ENCODE results near the gene ALK.

The ALK gene

DNA sequence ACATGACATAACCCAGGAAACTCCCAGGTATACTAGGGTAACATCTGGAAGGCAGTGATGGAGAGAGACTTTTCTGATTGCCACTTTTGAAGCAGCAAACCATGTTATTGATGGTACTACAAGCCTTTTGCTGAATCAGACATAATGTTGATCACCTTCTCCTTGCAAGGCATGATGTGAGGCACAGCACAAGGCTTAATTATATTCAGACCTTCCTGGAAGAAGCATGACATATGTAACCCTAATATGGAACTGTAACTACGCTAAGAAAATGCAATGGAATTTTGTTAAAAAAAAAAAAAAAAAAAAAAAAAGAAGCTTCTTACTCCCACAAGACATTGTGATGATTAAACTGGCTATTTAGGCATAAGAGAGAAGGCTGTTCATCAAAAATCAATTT is 145.4 kb downstream of the ALK start:
- peaks cover 15% of the 10 kb centered on the region for H3K27me3 Mint-ChIP-seq

DNA sequence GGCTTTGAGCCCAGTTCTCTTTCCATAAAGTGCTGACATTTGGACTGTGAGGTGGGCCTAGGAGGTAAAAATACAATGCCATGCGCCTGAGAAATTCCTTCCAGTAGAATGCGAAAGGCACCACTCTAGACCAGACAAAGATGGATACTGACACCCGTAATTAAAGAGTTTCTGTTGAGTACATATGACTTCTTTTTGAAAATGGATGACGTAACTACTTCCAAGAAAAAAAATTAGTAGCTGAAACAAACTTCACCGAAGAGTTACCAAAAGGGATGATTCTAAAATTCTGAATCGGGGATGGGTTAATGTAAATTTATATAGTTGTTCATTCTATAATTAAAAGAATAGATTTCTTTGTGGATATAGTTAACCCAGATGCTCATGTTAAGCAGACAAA is 146.8 kb downstream of the ALK start:
- Mint-ChIP-seq H3K4me1 (no peaks in the 10 kb centered on the region), H3K27me3 (peaks cover 15% of the 10 kb centered on the region), H3K9me3 (peaks cover 4% of the 10 kb centered on the region), H3K27ac (no peak overlapping the region), H3K4me3 (no peak overlapping the region), H3K36me3 (no peaks in the 10 kb centered on the region)
- no peak for ATAC-seq

More for the DNA sequence above, 145.4 kb downstream of the ALK start:
- Mint-ChIP-seq H3K36me3 (no peaks in the 10 kb centered on the region), H3K4me1 (no peaks in the 10 kb centered on the region), H3K9me3 (peaks cover under 1% of the 10 kb centered on the region), H3K27ac (no peak overlapping the region), H3K4me3 (no peak overlapping the region)
- ATAC-seq: no peak

DNA sequence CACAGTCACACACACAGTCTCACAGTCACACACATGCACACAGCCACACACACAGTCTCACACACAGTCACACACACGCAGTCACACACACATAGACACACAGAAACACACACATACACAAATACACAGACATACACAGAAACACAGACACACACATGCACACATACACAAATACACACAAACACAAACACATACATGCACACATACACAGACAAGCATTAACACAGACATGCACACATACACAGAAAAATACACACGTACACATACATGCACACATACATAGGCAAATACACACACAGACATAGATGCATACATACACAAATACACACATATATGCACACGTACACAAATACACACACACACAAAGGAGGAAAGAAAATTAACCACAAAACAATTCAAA is 150.5 kb downstream of the ALK start:
- Mint-ChIP-seq H3K9me3 (peaks cover 4% of the 10 kb centered on the region), H3K27me3 (peaks cover 13% of the 10 kb centered on the region), H3K4me1 (no peaks in the 10 kb centered on the region), H3K4me3 (no peak overlapping the region), H3K36me3 (no peaks in the 10 kb centered on the region), H3K27ac (no peak overlapping the region)
- no peak for ATAC-seq

DNA sequence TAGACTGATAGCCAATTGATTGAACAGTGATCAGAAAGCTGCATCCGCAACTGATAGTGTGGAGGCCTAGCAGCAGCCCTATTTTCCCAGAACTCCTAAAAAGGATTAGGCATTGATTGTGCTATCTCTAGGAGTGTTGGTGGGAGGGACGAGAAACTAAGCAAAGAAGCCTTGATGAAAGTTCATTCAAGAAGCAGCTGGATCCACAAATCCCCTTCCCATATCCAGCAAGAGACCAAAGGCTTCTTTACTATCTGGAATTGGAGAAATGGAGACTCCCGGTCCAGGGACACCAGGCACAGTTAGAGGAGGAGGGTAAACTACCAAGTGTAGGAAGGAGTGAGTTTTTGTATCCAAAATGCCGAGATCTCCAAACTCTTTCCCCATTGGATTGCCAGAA is 151.5 kb downstream of the ALK start:
- Mint-ChIP-seq H3K4me1 (no peaks in the 10 kb centered on the region), H3K4me3 (no peak overlapping the region), H3K9me3 (peaks cover 4% of the 10 kb centered on the region), H3K36me3 (no peaks in the 10 kb centered on the region), H3K27me3 (peaks cover 13% of the 10 kb centered on the region), H3K27ac (no peak overlapping the region)
- no peak for ATAC-seq

DNA sequence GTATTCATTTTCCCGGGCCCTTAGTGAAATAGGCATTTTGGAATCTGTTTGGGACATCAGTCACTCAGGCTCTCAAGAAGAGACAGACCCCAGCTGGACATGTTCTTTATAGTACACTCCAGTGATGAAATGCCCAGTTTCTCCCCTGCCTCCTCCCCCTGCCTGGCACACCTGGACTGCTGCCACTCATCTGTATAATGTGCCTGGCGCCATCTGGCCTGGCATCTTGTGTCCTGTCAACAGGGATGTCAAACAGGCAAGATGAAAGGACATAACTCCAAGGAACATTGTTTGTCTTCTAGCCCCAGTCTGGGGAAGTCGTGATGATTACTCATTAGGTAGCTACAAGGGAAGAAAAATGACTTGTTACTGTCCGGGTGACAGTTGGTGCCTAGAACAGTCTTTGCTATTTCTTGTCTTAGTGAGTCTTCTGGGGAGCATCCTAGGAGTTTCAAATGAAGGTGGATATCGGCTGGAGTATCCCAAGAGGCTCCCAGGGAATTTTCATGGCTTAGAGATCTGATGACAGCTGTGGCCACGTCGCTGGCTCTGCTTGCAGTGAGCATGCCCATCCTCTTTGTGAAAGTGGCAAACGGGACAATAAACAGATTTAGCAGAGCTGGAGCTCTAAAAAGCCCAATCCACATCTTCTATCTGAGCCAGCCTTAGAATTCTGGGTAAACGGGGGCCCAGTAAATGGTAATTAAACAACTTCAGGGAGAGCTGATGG is 153.6 kb downstream of the ALK start:
- Mint-ChIP-seq H3K27me3 (peaks cover 6% of the 10 kb centered on the region), H3K4me1 (no peaks in the 10 kb centered on the region), H3K27ac (no peak overlapping the region), H3K4me3 (no peak overlapping the region), H3K9me3 (peaks cover 4% of the 10 kb centered on the region), H3K36me3 (no peaks in the 10 kb centered on the region)
- no peak for ATAC-seq

DNA sequence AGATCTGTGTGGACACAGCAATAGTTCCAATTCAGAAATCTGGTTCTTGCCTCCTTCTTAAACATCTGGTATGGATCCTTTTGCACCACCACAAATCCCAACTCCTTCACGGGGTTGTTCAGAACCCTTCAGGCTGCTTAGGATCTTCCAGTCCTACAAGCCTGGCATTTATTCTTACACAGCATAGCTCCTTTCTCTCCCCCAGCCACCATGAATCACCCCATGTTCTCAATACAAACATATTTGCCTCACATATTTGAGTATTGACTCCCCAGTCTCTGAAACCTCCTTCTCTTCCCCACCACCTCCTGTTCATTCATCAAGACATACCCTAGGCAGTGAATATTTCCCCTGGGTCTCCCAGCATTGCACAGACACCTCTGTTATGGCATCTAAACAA is 155.2 kb downstream of the ALK start:
- Mint-ChIP-seq H3K27ac (no peak overlapping the region), H3K27me3 (peaks cover 6% of the 10 kb centered on the region), H3K9me3 (peaks cover 4% of the 10 kb centered on the region), H3K4me1 (no peaks in the 10 kb centered on the region), H3K4me3 (no peak overlapping the region), H3K36me3 (no peaks in the 10 kb centered on the region)
- ATAC-seq: no peak

- Mint-ChIP-seq H3K27me3 (peaks cover 6% of the 10 kb centered on the region), H3K36me3 (no peaks in the 10 kb centered on the region), H3K4me3 (no peak overlapping the region), H3K4me1 (no peaks in the 10 kb centered on the region), H3K9me3 (peaks cover under 1% of the 10 kb centered on the region), H3K27ac (no peak overlapping the region)
- no peak for ATAC-seq
Observed at GRCh38 chr2:29765721-29766120, 155.7 kb downstream of the ALK start.

GRCh38 chr2:29763371-29763770 is 158.0 kb downstream of the ALK start:
- H3K27me3 Mint-ChIP-seq: no peaks in the 10 kb centered on the region
- H3K4me1 Mint-ChIP-seq: no peaks in the 10 kb centered on the region
- no peak overlapping the region for H3K4me3 Mint-ChIP-seq
- no peaks in the 10 kb centered on the region for H3K36me3 Mint-ChIP-seq
- H3K27ac Mint-ChIP-seq: no peak overlapping the region
- no peak for ATAC-seq
- no peaks in the 10 kb centered on the region for H3K9me3 Mint-ChIP-seq

GRCh38 chr2:29762239-29762638 is 159.1 kb downstream of the ALK start:
- no peak for ATAC-seq
- Mint-ChIP-seq H3K36me3 (no peaks in the 10 kb centered on the region), H3K27me3 (no peaks in the 10 kb centered on the region), H3K4me3 (no peak overlapping the region), H3K4me1 (no peaks in the 10 kb centered on the region), H3K9me3 (no peaks in the 10 kb centered on the region), H3K27ac (no peak overlapping the region)

GRCh38 chr2:29761278-29761677 is 160.1 kb downstream of the ALK start:
- no peaks in the 10 kb centered on the region for H3K9me3 Mint-ChIP-seq
- no peaks in the 10 kb centered on the region for H3K27me3 Mint-ChIP-seq
- H3K4me3 Mint-ChIP-seq: no peak overlapping the region
- no peak for ATAC-seq
- no peaks in the 10 kb centered on the region for H3K4me1 Mint-ChIP-seq
- no peak overlapping the region for H3K27ac Mint-ChIP-seq
- H3K36me3 Mint-ChIP-seq: no peaks in the 10 kb centered on the region

DNA sequence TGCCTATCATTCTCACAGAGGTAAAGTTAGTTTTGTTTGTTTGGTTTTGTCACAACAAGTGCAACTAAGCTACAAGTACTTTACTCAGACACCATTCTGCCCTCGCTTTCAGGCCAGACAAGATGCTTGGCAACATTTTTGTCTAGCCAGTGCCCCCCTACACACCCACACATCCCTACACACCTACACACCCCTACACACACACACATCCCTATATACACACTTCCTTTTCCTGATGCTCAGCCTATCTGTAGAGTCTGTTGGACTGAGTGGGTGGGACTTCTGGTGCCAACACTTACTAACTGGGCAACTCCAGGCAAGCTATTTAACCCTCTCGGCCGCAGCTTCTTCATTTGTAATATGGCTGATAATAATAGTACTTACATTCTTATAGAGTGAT is 161.4 kb downstream of the ALK start:
- no peaks in the 10 kb centered on the region for H3K9me3 Mint-ChIP-seq
- H3K4me3 Mint-ChIP-seq: no peak overlapping the region
- no peak for ATAC-seq
- H3K27me3 Mint-ChIP-seq: no peaks in the 10 kb centered on the region
- no peaks in the 10 kb centered on the region for H3K36me3 Mint-ChIP-seq
- H3K4me1 Mint-ChIP-seq: no peaks in the 10 kb centered on the region
- H3K27ac Mint-ChIP-seq: no peak overlapping the region

GRCh38 chr2:29759360-29759759 is 162.0 kb downstream of the ALK start:
- Mint-ChIP-seq H3K36me3 (no peaks in the 10 kb centered on the region), H3K9me3 (no peaks in the 10 kb centered on the region), H3K27ac (no peak overlapping the region), H3K4me1 (no peaks in the 10 kb centered on the region), H3K4me3 (no peak overlapping the region), H3K27me3 (no peaks in the 10 kb centered on the region)
- no peak for ATAC-seq

GRCh38 chr2:29755829-29756228 is 165.6 kb downstream of the ALK start:
- Mint-ChIP-seq H3K9me3 (no peaks in the 10 kb centered on the region), H3K4me3 (no peak overlapping the region), H3K27me3 (no peaks in the 10 kb centered on the region), H3K27ac (no peak overlapping the region), H3K4me1 (no peaks in the 10 kb centered on the region), H3K36me3 (no peaks in the 10 kb centered on the region)
- ATAC-seq: no peak

DNA sequence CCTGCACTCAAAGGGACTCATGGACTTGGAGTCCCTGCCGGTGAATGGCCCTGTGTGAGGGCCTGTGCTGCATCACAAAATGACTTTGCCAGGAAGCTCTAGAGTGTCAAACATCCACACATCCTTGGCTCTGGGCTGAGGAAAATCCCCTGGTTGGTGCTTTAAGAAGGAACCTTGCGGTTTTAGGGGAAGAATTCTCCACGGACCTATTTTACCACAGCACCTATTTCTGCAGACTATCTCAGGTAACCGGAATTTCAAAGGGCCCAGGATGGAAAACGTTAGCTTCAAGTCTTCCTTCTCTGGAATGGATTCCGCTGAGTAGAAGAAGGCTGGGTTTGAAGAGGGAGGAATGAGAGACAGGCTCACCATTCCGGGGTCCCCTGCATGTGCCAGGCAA is 166.2 kb downstream of the ALK start:
- no peak overlapping the region for H3K27ac Mint-ChIP-seq
- H3K9me3 Mint-ChIP-seq: peaks cover 3% of the 10 kb centered on the region
- H3K4me3 Mint-ChIP-seq: no peak overlapping the region
- H3K27me3 Mint-ChIP-seq: no peaks in the 10 kb centered on the region
- ATAC-seq: no peak
- no peaks in the 10 kb centered on the region for H3K36me3 Mint-ChIP-seq
- H3K4me1 Mint-ChIP-seq: no peaks in the 10 kb centered on the region

DNA sequence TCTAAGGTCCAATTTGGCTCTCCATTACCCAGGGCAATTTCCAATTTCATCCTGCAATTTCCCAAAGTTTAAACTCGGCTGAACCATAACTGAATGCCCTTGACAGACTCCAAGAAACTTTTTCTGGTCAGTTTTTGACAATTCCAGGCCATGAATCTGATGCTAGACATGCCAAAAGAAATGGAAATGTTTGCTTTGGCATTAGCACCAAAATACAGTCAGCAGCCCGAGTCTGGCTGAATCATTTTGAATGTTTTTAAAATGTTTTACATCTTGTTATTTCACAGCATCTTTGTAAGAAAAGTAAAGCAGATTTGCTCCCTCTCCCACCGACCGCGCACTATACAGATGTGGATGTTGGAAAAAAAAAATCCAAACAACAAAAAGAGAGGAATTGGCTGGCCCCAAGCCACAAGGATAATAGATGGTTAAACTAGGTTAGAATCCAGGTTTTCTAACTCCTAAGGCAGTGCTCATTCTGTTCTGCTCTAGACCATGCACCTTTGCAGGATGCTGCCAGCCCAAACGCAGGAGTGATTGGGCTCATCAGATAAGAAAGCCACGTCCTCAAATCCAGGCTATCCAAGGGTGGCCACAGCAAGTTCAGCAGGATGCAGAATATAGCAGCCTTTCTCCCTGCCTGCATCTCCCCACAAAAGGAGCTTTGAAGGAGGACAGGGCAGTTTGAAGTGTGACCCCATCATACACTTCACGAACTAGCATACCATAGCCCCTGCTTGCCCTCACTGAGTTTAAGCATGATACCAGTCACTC is 167.5 kb downstream of the ALK start:
- Mint-ChIP-seq H3K27me3 (no peaks in the 10 kb centered on the region), H3K27ac (no peak overlapping the region), H3K4me3 (no peak overlapping the region), H3K9me3 (peaks cover 3% of the 10 kb centered on the region), H3K36me3 (no peaks in the 10 kb centered on the region), H3K4me1 (no peaks in the 10 kb centered on the region)
- ATAC-seq: no peak

DNA sequence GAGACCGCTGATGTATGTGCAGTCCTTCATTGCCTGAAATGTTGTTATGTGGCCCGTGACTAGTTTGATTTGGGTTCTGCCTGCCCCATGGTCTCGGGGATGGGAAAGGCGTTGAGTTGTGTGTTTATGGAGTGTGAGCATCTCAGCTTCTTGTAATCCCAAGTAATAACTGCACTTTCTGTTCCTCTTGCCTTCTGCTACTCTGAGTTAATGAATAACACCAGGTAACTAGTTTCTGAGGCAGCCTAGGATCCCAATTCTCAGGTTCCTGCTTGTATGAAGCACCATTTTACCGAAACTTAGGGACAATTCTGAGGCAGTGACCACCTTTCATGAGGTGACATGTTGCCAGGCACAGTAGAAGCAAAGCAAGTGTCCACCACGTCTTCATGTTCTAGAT is 170.0 kb downstream of the ALK start:
- Mint-ChIP-seq H3K4me3 (no peak overlapping the region), H3K9me3 (peaks cover 3% of the 10 kb centered on the region), H3K36me3 (no peaks in the 10 kb centered on the region), H3K27me3 (no peaks in the 10 kb centered on the region), H3K4me1 (no peaks in the 10 kb centered on the region), H3K27ac (no peak overlapping the region)
- no peak for ATAC-seq
